Fibroblast of skin of right quadriceps (primary cell): Measurements from ENCODE around the gene NDOR1.
"Not testable (repeated sequence)": the region's sequence is repeated elsewhere in the genome, so short reads cannot be mapped to it uniquely, and the experiment has no call there.

Experiments used
- DNase-seq: peaks from one replicate; pipeline ENCODE4 v3.0.0-alpha.2; 2013

NDOR1 gene

GRCh38 chr9:137233143-137233980, 27.9 kb downstream of the NDOR1 start:
- no peak for DNase-seq

GRCh38 chr9:137234055-137234697, 28.7 kb downstream of the NDOR1 start:
- no peak for DNase-seq

- no peak for DNase-seq
Measured at GRCh38 chr9:137234758-137235423, 29.4 kb downstream of the NDOR1 start.

DNA sequence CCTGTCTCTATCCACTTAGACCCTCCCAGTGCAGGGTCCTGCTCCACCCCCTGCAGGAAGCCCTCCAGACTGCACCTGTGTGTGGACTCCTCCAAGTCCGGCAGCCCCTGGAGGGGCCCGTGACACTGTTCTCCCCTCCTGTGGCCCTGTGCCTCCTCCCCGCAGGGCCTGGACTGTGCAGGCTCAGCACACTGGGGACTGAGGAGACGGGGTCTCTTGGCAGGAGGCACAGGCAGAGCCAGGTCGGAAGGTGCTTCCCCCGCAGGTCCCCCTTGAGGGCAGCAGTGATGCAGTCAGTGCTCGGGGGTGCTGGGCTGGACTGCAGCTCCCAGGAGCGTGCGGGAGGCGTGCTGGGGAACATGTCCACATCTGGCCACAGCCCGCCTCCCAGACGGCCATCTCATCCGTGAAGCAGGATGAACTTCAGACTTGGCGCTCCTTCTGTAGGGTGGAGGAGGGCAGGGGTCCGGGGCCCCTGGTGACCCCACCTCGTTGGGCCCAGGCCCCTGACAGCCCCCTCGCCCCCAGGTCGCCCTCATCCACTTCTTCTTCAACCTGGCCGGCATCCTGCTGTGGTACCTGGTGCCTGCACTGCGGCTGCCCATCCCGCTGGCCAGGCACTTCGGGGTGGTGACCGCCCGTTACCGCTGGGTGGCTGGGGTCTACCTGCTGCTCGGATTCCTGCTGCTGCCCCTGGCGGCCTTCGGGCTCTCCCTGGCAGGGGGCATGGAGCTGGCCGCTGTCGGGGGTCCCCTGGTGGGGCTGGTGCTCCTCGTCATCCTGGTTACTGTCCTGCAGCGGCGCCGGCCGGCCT, 30.1 kb downstream of the NDOR1 start:
- DNase-seq: no peak

- peak; percentile 76 for DNase-seq
Measured at GRCh38 chr9:137236238-137236935, 30.9 kb downstream of the NDOR1 start.

GRCh38 chr9:137236936-137237421, 31.5 kb downstream of the NDOR1 start:
- DNase-seq: no peak

DNA sequence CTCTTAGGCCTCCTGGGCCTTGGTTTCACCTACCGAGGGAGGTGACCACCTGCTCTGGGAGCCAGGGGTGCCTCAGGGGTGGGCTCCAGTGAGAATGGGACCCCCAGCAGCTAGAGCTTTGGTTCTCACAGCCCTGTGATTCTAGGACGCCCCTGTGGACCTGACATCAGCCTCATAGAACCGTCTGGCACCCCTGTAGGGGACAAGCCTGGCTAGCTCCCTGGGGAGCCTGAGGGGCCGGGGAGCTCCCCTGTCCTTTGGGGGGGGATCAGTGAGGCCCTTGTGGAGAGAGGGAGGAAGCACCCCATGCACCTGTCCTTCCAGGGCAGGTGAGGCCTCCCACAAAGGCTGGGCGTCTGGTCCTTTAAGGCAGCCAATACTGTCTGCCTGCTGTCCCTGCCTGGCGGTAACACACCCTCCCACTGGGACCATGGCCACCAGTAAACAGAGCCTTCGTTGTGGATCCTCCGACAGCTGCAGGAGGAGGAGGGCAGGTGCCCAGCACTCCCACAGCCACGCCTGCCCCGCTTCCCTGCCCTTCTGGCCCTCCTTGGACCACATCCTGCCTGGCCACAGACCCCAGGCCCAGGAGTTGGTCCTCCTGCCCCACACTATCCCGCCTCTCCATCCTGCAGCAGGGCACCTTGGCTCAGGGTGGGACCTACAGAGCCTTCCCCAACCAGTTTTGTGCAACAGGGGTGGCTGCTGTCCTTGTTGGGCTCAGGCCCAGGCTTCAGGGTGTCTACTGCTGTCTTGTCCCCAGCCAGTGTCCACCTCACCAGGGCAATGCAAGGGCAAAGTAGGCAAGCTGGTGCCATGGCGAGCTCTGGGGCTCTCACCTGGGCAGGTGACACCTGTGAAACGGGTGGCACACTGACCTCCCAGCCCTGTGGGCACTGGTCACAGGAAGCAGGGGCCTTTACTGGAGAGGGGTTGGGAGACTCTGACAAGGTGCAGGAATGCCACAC, 32.5 kb downstream of the NDOR1 start:
- no peak for DNase-seq

GRCh38 chr9:137239541-137240200, 34.2 kb downstream of the NDOR1 start:
- not testable (repeated sequence) for DNase-seq

DNA sequence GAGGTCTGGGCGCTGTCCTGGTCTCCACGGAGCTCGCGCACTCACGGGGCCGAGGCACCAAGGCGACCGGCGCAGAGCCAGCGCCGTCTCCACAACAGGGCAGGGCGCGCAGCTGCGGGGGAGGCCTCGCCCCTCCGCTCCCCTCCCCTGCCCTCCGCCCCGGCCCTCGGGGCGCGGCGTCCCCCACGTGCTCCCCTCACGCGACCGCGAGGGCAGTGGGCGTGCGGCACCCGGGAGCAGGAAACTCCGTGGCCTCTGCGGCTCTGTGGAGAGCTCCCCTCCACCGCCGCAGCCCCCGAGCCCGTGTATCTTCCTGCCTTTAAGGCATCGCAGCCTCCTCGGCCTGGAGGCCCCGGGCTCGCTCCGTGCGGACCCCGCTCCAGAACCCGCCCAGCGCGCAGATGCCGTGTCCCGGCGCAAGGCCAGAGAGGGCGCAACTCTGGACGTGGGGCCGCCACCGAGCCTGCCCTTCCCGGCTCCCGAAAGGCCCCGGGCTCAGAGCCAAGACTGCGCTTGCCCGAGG, 34.9 kb downstream of the NDOR1 start:
- DNase-seq: peak; percentile 60

DNA sequence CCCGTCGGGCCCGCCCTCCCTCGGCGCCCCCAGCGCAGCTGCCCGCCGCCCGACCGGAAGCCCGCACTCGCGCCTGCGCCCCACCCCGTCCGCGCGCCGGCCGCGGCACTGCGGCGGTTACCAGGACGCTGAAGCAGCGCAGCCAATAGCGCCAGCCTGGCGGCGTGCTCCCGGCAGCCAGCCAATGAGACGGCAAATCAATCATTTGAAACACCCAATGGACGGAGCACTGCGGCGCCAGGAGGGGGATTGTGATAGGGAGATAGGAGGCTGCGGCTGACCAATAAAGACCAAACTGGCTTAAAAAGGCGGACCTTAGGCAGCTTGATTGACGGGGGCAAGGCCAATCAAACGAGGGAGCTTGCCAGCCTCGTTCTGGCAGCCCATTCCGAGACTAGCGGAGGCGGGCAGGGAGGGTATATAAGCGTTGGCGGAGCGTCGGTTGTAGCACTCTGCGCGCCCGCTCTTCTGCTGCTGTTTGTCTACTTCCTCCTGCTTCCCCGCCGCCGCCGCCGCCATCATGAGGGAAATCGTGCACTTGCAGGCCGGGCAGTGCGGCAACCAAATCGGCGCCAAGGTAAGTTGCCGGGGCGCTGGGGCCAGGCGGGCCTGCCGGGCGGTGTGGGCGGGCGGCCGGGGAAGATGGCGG, 35.5 kb downstream of the NDOR1 start, which contains the start of gene TUBB4B:
TUBB4B (plus strand) TSS at position 447 of the 649 bp plus-strand sequence; CDS start at position 521, 74 bp downstream.
- peak; percentile 100 for DNase-seq

DNA sequence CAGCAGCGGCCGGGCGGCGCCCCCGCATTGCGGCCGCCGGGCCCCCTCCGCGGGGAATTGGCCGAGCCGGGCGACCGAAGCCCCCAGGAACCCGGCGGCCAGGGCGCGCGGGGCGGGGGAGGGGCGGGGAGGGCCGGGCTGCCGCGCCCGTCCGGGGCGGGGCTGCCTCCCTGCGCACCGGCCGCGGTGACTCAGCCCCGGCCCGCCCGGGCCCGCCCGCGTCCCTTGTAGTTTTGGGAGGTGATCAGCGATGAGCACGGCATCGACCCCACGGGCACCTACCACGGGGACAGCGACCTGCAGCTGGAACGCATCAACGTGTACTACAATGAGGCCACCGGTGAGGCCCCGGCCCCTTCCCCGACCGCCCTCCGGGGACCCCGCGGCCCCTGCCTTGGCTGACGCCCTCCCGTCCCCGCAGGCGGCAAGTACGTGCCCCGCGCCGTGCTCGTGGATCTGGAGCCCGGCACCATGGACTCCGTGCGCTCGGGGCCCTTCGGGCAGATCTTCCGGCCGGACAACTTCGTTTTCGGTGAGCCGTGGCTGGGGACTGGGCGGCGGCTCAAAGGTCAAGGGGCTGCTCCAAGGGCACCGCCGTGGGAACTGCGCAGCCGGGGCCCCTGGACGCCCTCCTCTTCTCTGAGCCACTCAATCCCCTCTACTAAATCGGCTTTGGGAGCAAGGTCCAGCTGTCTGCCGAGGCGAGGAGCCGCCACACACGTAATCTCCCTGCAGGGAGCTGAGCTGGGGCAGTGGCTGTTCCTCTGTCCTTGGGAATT, 36.2 kb downstream of the NDOR1 start:
- DNase-seq: peak; percentile 48

DNA sequence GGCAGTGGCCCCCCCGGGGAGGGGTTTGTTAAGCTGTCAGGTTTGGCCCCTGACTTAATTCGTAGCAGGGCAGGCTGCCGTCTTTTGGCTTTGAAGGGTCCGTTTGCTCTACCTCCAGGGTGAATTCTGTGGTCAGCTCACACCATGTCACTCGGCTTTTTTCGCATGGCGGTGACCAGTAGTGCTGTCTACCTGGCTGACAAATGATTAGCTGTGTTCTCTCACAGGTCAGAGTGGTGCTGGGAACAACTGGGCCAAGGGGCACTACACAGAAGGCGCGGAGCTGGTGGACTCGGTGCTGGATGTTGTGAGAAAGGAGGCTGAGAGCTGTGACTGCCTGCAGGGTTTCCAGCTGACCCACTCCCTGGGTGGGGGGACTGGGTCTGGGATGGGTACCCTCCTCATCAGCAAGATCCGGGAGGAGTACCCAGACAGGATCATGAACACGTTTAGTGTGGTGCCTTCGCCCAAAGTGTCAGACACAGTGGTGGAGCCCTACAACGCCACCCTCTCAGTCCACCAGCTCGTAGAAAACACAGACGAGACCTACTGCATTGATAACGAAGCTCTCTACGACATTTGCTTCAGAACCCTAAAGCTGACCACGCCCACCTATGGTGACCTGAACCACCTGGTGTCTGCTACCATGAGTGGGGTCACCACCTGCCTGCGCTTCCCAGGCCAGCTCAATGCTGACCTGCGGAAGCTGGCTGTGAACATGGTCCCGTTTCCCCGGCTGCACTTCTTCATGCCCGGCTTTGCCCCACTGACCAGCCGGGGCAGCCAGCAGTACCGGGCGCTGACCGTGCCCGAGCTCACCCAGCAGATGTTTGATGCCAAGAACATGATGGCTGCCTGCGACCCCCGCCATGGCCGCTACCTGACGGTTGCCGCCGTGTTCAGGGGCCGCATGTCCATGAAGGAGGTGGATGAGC, 37.0 kb downstream of the NDOR1 start:
- DNase-seq: no peak

DNA sequence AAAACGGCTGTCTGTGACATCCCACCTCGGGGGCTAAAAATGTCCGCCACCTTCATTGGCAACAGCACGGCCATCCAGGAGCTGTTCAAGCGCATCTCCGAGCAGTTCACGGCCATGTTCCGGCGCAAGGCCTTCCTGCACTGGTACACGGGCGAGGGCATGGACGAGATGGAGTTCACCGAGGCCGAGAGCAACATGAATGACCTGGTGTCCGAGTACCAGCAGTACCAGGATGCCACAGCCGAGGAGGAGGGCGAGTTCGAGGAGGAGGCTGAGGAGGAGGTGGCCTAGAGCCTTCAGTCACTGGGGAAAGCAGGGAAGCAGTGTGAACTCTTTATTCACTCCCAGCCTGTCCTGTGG, 37.7 kb downstream of the NDOR1 start:
- DNase-seq: not testable (repeated sequence)

GRCh38 chr9:137243626-137244485, 38.4 kb downstream of the NDOR1 start:
- no peak for DNase-seq

GRCh38 chr9:137244486-137245449, 39.3 kb downstream of the NDOR1 start:
- DNase-seq: no peak
